ENCODE measurements around the gene CACNA1H.
A peak's percentile ranks its signal among the peaks of the same experiment; 100 is the strongest.

CACNA1H gene

GRCh38 chr16:1201444-1201843 lies 48.5 kb downstream of the CACNA1H start:
- ATAC-seq (replicated peaks) (no peak), DNase-seq (no peak)
- Mint-ChIP-seq H3K36me3 (no peaks in the 10 kb centered on the region), H3K4me1 (peaks cover 0 to 2% of the 10 kb centered on the region in 2 donors), H3K27ac (no peak overlapping the region), H3K9me3 (peaks cover 2 to 4% of the 10 kb centered on the region in 2 donors), H3K4me3 (no peak overlapping the region), H3K27me3 (peaks cover 3% of the 10 kb centered on the region in 2 donors)

- Mint-ChIP-seq H3K4me3 (no peak overlapping the region), H3K36me3 (no peaks in the 10 kb centered on the region)
- no peak for ATAC-seq (replicated peaks)
Measured at GRCh38 chr16:1202274-1202673, 49.4 kb downstream of the CACNA1H start.

GRCh38 chr16:1204933-1205332 lies 52.0 kb downstream of the CACNA1H start:
- Mint-ChIP-seq H3K9me3 (peaks cover 0 to under 1% of the 10 kb centered on the region in 2 donors), H3K27me3 (peaks cover 0 to 3% of the 10 kb centered on the region in 2 donors), H3K4me1 (no peaks in the 10 kb centered on the region), H3K27ac (no peak overlapping the region), H3K4me3 (no peak overlapping the region), H3K36me3 (no peaks in the 10 kb centered on the region)
- DNase-seq (no peak), ATAC-seq (replicated peaks) (no peak)

More at GRCh38 chr16:1202274-1202673, 49.4 kb downstream of the CACNA1H start:
- H3K4me1 Mint-ChIP-seq, result peaks cover 0 to 2% of the 10 kb centered on the region in 2 donors
- DNase-seq, result no peak
- peaks cover 2 to 4% of the 10 kb centered on the region in 2 donors for H3K9me3 Mint-ChIP-seq
- no peak overlapping the region for H3K27ac Mint-ChIP-seq
- peaks cover 0 to 3% of the 10 kb centered on the region in 2 donors for H3K27me3 Mint-ChIP-seq

GRCh38 chr16:1206326-1206725 lies 53.4 kb downstream of the CACNA1H start:
- no peak for DNase-seq
- H3K4me3 Mint-ChIP-seq, result no peak overlapping the region
- no peak overlapping the region for H3K27ac Mint-ChIP-seq
- no peaks in the 10 kb centered on the region for H3K36me3 Mint-ChIP-seq
- H3K4me1 Mint-ChIP-seq, result no peaks in the 10 kb centered on the region
- H3K27me3 Mint-ChIP-seq, result peaks cover 0 to 3% of the 10 kb centered on the region in 2 donors
- no peak for ATAC-seq (replicated peaks)
- no peaks in the 10 kb centered on the region for H3K9me3 Mint-ChIP-seq

- Mint-ChIP-seq H3K4me3 (no peak overlapping the region), H3K4me1 (no peaks in the 10 kb centered on the region), H3K9me3 (no peaks in the 10 kb centered on the region), H3K27ac (no peak overlapping the region), H3K27me3 (peaks cover 0 to 3% of the 10 kb centered on the region in 2 donors), H3K36me3 (no peaks in the 10 kb centered on the region)
- DNase-seq (no peak), ATAC-seq (replicated peaks) (no peak)
Measured at GRCh38 chr16:1206786-1207185, 53.9 kb downstream of the CACNA1H start.

DNA sequence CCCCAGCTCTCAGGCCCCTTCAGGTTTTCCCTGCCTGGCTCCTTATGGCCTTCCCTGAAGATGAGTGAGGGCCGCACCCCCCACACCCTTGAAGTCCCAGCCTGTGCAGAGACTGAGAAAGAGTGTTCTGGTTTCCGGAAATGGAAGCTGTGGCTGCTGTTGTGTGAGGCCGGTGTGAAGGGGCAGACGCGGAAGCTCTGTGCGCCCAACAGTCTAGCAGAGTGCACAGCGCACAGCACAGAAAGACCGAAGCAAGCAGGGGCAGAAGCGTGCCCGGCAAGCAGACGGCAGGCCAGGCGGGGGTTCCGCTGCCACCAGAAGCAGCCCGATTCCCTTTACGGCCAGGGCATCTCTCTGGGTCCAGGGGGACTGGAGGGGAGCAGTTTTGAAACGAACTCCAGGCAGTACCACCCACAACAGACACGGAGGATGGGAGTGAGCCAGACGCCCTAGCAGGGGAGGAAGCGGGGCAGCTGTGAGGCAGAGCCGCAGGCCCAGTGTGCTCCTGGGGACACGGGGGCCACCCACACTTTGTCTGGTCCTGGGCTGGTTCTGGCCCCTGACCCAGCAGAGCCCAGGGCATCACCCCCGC lies 55.4 kb downstream of the CACNA1H start:
- Mint-ChIP-seq H3K9me3 (no peaks in the 10 kb centered on the region), H3K4me3 (no peak overlapping the region), H3K27me3 (peaks cover 0 to 3% of the 10 kb centered on the region in 2 donors), H3K27ac (no peak overlapping the region), H3K36me3 (no peaks in the 10 kb centered on the region), H3K4me1 (no peaks in the 10 kb centered on the region)
- ATAC-seq (replicated peaks), result no peak
- no peak for DNase-seq

DNA sequence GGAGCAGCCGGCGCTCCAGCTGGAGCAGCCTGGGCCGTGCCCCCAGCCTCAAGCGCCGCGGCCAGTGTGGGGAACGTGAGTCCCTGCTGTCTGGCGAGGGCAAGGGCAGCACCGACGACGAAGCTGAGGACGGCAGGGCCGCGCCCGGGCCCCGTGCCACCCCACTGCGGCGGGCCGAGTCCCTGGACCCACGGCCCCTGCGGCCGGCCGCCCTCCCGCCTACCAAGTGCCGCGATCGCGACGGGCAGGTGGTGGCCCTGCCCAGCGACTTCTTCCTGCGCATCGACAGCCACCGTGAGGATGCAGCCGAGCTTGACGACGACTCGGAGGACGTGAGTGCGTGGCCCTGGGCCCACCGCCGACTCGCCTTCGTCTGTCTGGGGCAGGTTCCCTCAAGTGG lies 56.2 kb downstream of the CACNA1H start:
- Mint-ChIP-seq H3K4me1 (no peaks in the 10 kb centered on the region), H3K36me3 (no peaks in the 10 kb centered on the region), H3K27me3 (peaks cover 0 to 3% of the 10 kb centered on the region in 2 donors), H3K4me3 (no peak overlapping the region), H3K9me3 (no peaks in the 10 kb centered on the region), H3K27ac (no peak overlapping the region)
- ATAC-seq (replicated peaks) (no peak), DNase-seq (no peak)

DNA sequence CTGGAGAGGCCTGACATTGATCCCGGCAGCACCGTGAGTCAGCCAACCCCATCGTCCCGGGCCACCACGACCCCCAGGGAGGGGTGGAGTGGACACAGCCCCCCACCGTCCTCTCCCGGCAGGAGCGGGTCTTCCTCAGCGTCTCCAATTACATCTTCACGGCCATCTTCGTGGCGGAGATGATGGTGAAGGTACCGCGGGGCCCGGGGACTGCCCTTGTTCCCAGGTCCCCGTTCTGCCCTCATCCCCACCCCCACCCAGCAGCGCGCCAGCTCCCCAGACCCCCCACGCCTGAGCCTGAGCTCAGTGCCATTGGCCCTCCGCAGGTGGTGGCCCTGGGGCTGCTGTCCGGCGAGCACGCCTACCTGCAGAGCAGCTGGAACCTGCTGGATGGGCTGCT lies 57.6 kb downstream of the CACNA1H start:
- no peaks in the 10 kb centered on the region for H3K27me3 Mint-ChIP-seq
- no peak for ATAC-seq (replicated peaks)
- no peaks in the 10 kb centered on the region for H3K9me3 Mint-ChIP-seq
- H3K4me1 Mint-ChIP-seq, result no peaks in the 10 kb centered on the region
- H3K4me3 Mint-ChIP-seq, result no peak overlapping the region
- no peaks in the 10 kb centered on the region for H3K36me3 Mint-ChIP-seq
- H3K27ac Mint-ChIP-seq, result no peak overlapping the region
- DNase-seq, result no peak

DNA sequence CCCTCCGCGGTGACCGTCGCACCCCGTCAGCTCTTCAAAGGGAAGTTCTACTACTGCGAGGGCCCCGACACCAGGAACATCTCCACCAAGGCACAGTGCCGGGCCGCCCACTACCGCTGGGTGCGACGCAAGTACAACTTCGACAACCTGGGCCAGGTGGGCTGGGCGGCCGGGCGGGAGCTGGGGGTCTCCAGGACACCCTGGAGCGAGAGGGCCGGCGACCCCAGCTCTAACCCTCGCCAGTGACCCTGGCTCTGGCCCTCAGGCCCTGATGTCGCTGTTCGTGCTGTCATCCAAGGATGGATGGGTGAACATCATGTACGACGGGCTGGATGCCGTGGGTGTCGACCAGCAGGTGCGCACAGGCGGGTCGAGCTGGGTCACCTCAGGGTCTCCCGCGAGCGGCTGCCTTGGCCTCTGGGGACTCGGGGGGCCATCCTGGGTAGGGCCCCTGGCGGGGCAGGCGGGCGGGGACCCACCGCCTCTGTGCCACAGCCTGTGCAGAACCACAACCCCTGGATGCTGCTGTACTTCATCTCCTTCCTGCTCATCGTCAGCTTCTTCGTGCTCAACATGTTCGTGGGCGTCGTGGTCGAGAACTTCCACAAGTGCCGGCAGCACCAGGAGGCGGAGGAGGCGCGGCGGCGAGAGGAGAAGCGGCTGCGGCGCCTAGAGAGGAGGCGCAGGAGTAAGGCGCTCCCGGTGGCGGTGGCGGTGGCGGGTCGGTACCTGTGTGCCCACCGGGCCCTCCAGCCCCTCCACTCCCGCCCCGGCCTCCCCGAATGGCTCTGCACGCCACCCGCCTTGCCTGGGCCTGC lies 58.8 kb downstream of the CACNA1H start:
- Mint-ChIP-seq H3K4me3 (no peak overlapping the region), H3K27ac (no peak overlapping the region), H3K27me3 (no peaks in the 10 kb centered on the region), H3K4me1 (no peaks in the 10 kb centered on the region), H3K36me3 (no peaks in the 10 kb centered on the region), H3K9me3 (no peaks in the 10 kb centered on the region)
- DNase-seq (no peak), ATAC-seq (replicated peaks) (no peak)

- no peaks in the 10 kb centered on the region for H3K27me3 Mint-ChIP-seq
- no peaks in the 10 kb centered on the region for H3K36me3 Mint-ChIP-seq
- DNase-seq, result no peak
- H3K4me1 Mint-ChIP-seq, result no peaks in the 10 kb centered on the region
- H3K27ac Mint-ChIP-seq, result no peak overlapping the region
- H3K4me3 Mint-ChIP-seq, result no peak overlapping the region
- no peak for ATAC-seq (replicated peaks)
- no peaks in the 10 kb centered on the region for H3K9me3 Mint-ChIP-seq
Measured at GRCh38 chr16:1212616-1213194, 59.8 kb downstream of the CACNA1H start.

- H3K27me3 Mint-ChIP-seq, result no peaks in the 10 kb centered on the region
- no peak overlapping the region for H3K27ac Mint-ChIP-seq
- H3K9me3 Mint-ChIP-seq, result no peaks in the 10 kb centered on the region
- ATAC-seq (replicated peaks) (no peak), DNase-seq (no peak)
- no peaks in the 10 kb centered on the region for H3K4me1 Mint-ChIP-seq
- no peaks in the 10 kb centered on the region for H3K36me3 Mint-ChIP-seq
- no peak overlapping the region for H3K4me3 Mint-ChIP-seq
Measured at GRCh38 chr16:1213231-1213630, 60.3 kb downstream of the CACNA1H start.

DNA sequence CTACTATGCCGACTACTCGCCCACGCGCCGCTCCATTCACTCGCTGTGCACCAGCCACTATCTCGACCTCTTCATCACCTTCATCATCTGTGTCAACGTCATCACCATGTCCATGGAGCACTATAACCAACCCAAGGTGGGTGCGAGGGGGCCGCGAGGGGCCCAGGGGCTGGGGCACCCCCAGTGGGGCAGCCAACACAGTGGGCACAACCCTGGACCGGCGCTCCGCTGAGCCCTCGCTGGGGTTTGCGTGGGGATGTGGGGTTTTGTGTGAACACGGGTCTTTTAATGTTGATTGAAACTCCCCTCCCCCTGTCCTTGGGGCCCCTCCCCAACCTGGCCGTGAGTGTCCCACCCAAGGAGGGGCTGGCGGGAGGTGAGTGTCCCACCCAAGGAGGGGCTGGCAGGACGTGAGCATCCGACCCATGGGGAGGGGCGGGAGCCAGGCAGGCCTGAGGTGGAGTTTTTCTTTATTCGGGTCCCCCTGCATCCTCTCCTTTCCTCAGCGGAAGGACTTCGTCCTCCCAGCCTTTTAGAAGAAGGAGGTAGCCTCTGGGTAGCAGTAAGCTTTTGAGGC lies 61.0 kb downstream of the CACNA1H start:
- no peaks in the 10 kb centered on the region for H3K4me1 Mint-ChIP-seq
- no peak overlapping the region for H3K27ac Mint-ChIP-seq
- ATAC-seq (replicated peaks), result no peak
- no peaks in the 10 kb centered on the region for H3K27me3 Mint-ChIP-seq
- H3K9me3 Mint-ChIP-seq, result no peaks in the 10 kb centered on the region
- no peak for DNase-seq
- no peaks in the 10 kb centered on the region for H3K36me3 Mint-ChIP-seq
- H3K4me3 Mint-ChIP-seq, result no peak overlapping the region

DNA sequence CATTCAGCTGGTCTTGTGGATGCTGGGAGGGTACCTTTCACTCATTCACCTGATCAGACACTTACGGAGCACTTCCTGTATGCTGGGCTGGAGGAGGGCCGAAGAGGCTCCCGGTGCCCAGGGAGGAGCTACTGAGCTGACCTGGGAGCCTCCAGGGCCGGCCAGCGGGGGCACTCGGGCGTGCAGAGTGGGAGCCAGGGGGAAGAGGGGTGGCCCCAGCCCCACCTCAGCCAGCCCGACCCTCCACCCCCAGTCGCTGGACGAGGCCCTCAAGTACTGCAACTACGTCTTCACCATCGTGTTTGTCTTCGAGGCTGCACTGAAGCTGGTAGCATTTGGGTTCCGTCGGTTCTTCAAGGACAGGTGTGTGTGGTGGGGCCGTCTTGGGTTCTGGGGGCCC lies 61.8 kb downstream of the CACNA1H start:
- ATAC-seq (replicated peaks), result no peak
- H3K36me3 Mint-ChIP-seq, result no peaks in the 10 kb centered on the region
- no peaks in the 10 kb centered on the region for H3K9me3 Mint-ChIP-seq
- H3K27ac Mint-ChIP-seq, result no peak overlapping the region
- H3K4me3 Mint-ChIP-seq, result no peak overlapping the region
- H3K27me3 Mint-ChIP-seq, result no peaks in the 10 kb centered on the region
- no peaks in the 10 kb centered on the region for H3K4me1 Mint-ChIP-seq
- DNase-seq, result no peak

GRCh38 chr16:1215574-1216295 lies 62.8 kb downstream of the CACNA1H start:
- Mint-ChIP-seq H3K27ac (peak overlapping the region; percentile 54), H3K36me3 (no peaks in the 10 kb centered on the region), H3K4me1 (no peaks in the 10 kb centered on the region), H3K4me3 (no peak overlapping the region), H3K27me3 (no peaks in the 10 kb centered on the region), H3K9me3 (no peaks in the 10 kb centered on the region)
- DNase-seq (no peak), ATAC-seq (replicated peaks) (no peak)

Measured in stimulated activated naive B cell treated with anti-CD40 and anti-IgM and Interleukin-4, amounts not matched to agents 10 μg/mL and 1 μg/mL and 100 μg/mL, for 72 hours (primary cell).